Suppressor macrophage treated with lipopolysaccharide for 4 hours (primary cell): ENCODE results near the gene MATN1.

ENCODE experiments used
- DNase-seq: peaks from one replicate; pipeline ENCODE4 v3.0.0-alpha.2; 2020

MATN1 gene

DNA sequence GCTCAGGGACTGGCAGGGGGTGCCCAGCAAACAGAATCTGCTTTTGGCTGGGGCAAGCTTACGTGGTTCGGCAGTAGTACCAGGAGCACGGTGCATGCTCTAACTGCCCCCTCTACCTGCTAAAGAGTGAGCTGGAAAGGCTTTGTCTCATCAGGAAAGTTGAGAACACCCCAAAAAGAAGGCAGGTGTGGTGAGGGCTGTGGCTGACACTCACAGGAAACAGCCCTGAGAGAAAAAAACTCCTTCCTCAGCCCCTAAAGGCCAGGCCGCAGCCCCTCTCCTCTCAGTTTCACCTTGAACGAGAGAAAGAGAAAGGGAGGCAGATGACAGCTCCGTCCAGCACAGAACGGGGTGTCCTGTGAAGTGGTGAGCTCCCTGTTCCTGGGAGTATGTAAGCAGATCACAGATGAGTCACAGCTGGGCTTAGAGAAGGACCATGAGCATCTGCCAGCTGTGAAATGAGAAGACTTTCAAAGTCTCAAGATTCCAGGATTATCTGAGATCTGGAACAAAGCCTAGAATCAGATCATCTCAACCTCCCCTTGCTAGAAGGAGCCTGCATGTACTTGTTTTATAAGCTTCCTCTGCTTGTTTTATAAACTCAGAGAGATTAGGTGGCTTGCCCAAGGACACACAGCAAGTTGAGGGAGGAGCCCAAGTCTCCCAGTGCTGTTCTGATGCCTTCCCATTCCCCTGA is 20.8 kb upstream of the MATN1 start:
- DNase-seq: peak; percentile 54

DNA sequence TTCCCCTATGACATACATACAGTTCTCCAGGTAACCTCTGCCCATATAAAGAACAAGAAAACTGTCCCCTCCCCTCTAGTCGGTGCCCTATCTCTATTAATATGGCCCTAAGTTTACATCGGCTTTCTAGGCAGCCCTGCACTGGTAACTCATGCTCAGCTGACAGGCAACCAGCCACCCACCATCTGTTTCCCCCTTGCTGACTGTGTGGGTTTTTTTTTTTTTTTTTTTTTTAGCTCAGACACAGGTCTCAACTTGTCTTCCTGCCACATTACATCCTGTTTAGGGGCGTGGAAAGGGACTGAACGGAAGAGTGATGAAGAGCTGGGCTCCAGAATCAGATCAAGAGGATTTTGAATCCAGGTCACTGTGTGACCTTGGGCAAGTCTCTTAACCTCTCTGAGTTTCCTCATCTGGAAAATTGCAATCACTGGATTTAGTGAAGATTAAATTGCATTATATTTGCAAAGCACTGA is 20.2 kb upstream of the MATN1 start:
- peak; percentile 81 for DNase-seq

DNA sequence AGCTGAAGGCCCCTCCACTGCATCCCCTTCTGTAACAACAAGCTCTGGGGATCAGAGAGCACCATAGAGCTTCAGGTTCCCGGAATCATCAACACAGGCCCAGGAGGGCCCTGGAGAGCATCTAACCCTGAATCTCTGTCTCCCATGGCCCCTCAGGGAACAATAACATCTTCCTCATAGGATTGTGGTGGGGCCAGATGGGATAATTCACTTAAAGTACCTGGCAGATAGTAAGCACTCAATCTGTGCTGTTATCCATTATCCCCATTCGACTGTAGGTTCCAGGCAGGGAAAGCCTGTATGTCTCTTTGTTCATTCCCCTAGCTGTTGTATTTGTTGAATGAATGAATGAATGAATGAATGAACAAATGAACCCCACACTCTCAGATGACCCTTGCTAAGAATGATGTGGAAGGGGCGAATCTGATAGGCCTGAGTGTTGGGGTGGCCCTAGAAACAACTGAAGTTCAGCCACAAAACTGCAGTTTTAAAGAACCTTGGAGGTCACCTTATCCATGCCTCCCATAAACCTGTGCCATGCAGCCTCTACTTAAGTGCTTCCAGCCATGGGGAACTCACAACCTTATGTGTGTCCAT is 19.7 kb upstream of the MATN1 start:
- no peak for DNase-seq

DNA sequence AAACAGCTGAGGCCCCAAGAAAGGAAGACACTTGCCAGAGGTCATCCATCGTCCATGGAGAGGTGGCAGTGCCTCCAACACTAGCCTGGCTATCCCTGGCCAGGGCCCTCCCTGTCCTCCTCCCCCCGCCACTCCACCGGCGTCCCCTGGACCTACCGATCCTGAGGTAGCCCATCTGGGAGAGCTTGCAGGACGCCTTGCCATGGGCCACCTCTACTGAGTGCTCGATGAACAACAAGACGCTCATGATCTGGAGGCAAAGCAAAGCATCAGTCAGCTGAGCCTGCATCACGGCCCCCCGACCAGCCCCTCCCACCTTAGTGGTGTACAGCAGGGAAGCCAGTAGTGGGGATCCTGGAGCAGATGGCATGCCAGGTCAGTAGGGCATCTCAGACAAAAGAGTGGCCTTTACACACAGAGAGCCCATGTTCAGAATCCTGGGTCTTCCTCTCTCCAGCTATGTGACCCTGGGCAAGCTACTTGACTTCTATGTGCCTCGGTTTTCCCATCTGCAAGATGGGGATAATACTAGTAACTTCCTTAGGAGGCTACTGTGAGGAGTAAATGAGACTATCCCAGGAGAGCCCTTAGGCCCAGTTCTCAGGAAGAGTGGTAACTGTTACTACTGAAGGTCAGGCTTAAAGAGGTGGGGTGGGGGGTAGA is 19.0 kb upstream of the MATN1 start:
- no peak for DNase-seq

DNA sequence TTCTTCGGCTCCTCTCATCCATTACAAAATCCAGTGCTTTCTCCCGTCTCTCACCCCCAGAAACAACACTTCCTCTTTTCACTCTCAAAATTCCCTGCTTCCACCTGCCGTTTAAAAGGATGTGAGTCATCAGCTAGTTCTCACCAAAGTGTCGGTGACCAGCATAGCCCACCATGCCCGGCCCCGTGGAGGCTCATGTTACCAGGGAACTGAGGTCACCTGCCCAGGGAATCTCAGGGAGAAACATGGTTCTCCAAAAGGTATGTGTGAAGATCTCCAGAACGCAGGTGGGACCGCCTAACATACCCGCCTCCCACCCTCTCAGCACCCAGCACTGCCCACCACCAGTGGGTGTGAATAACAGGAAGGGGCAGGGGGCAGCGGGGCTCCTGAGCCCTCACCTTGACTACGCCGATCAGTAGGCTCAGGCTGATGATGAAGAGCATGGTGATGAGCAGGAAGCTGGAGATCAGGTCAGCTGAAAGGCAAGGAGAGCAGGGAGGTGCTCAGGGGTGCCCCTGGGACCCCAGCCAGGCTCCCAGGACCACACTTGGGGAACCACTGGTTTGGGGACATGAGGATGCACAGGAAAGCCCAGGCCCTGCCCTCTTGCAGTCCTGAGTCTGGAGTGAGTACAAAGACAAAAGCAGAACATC is 18.0 kb upstream of the MATN1 start:
- peak; percentile 65 for DNase-seq

DNA sequence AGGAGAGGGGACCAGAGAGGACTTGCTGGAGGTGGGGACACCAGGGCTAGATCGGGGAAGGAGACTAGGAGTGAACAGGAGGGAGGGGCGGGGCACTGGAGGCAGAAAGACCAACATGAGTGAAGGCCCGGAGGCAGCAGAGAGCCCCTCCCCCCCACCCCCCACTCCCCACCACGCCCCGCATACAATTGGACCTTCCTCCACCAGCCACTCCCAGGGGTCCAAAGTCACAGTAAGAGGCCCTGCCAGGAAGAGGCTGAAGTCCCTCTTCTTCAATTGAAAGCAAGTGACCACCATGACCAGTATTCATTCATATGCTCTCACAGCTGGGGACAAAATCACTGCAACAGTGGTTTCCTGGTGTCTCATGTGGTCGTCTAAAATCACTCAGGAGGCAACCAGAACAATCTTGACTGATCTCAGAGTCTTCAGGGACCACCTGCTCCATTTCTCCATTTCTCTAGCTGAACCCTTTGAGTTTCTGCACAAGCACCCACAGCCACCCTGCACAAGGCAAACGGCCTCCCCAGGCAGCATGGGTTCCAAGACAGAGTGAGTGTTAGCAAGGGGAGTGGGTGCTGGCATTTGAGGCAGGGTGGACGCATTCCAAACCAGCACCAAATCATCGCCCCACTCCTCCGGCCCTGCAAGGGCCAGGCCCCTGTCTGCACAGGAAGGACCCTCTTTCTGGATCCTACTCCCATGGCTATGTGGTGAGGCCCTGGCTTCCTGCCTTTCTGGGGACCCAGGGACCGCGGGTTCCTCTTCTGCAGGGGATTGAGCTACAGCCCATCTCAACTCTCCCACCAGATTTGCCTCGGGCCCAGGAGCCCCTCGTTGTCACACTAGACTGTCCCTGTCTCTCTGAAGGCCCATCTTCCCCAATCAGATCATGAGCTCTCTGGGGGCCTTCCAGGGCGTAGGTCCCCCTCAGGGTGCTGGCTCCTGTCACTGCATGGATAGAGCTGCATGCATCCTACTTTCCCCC is 17.2 kb upstream of the MATN1 start:
- DNase-seq: no peak

DNA sequence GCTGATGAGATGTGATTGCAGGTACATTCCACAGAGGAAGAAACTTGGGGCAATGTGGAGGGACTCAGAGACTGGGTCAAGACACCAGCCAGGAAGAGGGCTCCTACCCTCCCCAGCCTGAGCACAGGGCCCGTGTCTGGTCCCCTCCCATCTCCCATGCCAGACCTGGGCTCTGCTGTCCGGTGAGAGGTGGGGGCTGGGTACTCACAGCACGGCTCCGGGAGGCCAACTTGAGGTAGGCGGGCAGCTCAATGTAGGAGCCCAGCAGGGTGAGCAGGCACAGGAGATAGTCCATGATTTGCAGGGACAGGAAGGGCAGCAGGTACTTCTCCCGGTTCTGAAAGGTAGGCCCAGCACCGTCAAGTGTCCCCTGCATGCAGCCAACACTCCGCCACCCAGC is 16.2 kb upstream of the MATN1 start:
- DNase-seq: no peak

DNA sequence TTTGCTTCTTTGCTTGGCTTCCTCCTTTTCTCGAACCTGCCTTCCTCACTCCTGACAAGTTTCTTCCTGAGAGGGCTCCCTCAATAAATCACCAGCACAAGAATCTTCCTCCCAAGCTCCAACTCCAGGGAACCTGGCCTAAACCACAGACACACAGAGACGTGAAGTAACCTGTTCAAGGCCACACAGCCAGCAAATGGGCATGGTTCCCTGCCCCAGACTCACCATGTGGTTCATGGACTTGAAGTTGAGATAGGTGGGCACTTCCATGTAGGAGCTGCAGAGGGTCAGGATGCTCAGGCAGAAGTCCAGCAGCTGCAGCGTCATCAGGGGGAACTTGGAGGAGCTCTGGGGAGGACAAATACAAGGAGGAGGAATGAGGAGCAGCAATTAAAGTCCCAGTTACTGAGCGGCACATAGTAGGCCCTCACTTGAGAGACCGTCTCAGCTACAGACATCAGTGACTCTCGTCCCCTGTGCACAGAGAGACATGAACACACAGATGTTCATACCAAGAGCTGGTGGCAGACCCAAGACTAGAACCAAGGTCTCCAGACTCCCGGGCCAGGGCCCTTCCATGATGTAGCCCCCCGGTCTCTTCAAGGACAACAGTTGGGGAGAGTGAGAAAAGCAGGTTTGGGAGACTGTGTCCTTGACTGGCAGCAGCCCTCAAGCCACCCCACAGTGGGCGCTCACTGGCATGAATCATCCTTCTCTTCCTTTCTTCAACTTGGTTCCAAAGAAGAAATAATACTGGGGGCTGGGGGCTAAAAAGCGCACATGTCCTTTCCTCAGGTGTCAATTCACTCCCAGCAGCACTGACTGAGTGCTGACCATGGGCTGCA is 15.6 kb upstream of the MATN1 start:
- no peak for DNase-seq

DNA sequence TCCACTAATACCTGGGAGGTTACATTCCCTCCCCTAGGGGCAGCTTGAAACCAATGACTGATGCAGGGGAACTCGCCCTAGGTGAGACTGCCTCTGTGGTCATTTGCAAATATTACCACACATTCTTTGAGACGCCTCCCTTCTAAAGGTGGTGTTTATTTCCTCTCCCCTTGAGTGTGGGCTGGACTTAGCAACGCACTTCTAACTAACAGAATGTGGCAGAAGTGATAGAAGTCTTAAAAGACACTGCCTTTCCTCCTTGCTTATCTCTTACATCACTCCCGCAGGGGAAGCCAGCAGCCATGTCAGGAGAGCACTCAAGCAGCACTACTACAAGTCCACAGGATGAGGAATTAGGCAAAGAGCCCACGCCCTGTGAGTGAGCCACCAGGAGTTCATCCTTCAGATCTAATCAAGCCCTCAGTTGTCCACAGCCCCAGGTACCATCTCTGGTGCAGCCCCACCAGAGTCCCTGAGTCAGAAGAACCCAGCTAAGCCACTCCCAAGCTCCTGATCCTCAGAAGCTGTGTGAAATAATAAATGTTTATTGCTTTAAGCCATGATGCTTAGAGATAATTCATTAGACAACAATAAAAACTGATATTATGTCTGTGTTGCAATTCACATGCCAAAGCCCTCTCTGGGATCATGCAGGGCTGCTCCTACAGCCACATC is 14.8 kb upstream of the MATN1 start:
- DNase-seq: no peak

DNA sequence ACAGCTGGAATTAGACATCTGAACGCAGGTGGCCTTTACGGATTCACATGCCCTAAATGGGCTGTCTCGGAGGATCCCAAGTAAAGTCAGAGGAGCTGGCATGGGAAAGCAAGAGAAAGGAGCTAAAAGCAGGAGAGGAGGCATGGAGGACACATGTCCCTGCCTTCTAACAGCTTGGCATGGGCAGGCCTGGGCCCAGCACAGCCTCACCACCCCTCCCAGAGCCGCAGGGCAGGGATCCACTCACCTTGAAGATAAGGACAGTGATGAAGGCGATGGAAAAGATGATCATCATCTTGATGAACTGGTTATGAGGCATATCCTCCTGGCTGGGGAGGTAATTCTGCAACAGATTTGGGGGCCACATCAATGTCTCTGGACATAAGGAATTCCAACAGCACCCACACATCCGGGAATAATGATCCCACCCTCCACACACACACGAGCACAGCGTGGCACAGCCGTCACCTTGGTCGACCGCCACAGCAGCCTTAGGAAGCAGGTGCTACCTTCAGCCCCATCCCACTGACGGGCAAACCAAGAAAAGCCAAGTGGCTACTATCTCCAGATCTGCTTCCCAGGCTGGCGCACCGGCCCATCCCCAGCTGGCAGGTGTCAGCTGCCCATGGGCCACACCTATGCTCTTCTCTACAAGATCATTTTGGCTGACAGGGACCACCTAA is 14.1 kb upstream of the MATN1 start:
- no peak for DNase-seq

DNA sequence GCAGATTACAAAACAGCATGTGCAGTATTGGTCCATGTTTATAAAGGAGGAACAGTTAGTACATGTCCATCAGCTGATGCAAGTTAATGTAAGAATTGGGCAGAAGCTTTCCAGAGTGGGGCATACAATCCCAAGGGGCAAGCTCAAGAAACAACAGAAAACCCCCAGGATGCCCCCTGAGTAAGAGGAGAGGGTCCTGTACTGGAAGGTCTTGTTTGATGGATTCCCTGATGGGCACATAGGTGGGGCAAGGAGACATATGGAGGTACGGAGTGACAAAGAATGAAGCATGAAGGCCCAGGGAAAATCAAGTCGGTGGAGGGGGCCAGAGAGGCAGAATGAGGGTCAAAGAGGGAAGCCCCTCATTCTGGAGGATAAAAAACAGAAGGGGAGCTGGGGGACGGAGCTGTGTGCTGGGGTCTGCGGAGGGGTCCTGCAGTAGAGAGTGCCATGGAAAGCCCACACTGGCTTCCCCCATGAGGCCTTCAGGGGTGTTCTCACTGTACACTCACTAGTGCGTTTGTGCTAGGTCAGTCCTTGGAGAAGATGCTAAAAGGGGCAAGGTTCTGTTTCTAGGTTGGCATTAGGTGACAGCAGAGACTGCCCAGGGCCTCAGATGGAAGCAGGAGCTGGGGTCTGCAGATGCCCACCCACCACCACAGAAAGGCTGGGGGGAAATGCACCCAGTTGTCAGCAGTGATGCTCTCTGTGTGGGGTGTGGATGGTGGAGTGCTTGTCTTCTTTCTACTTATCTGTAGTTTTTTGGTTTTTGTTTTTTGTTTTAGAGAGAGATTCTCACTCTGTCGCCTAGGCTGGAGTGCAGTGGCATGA is 12.5 kb upstream of the MATN1 start:
- no peak for DNase-seq

DNA sequence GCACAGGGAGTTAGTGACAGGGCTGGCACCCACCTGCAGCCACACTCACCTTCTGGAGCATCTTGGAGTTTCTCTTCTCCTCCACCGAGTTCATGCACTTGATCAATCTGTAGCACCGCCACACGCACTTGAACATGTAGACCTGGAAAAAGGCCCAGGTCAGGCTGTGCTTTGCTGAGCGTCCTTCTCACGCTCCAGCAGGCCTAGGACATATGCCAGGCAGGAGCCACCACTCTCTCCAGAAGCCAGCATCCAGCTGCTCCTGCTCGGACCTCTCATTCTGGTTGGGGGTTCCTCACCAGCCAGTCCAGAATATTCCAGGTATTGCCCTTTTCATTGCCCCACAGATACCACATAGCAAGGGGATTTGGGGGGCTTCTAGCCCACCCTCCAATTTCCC is 11.7 kb upstream of the MATN1 start:
- no peak for DNase-seq

DNA sequence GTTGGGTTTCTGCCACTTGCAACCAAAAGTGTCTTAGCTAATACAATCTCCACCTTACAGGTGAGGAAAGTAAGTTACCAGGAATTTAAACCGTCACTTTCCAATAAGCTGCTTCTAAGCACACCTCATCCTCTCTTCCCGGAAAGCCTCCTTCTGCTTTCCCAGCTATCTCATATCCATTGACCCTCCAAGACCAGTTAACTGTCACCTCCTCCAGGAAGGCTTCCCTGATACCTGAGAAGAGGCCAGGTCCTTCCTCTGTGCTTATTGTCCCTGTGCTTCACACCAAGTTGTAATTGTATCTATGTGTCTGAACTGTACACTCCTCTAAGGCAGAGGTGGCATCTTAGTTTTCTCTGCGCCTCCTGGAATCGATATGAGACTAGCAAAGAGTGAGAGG is 11.2 kb upstream of the MATN1 start:
- no peak for DNase-seq

DNA sequence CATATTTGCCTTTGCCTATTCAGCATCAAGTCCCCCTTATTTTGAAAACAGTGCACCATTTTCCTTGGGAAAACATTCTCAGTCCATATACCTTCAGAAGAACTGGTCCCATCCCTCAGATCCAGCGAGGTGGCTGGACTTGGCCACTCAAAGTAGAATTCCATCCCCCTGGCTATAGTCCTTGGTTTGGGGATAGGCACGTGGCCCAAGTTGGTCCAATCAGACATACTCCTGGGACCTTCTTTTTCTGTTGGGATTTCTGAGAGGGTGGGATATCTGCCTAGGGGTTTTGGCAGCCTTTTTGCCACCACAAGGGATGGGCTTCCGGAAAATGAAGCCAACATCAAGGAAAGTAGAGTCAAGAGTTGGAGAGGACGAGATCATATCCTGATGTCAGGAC is 10.7 kb upstream of the MATN1 start:
- DNase-seq: no peak

DNA sequence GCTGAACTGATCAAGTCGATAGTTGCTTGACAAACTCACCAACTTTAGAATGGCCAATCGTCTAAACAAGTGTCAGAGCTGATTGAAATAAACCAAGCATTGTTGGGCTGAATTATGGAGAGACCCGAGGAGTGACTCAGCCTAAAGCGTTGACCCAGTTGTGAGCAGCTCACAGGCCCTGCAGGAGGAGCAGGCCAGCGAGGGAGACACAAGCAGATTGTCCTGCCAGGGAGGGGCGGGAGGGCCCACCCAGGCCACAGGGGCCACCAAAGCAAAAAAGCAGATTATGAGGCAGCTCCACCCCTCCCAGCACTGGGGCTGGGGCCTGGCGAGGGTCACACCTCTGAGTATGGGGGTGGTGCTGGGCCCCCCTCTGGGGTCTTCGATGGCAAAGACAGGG is 10.1 kb upstream of the MATN1 start:
- DNase-seq: no peak

DNA sequence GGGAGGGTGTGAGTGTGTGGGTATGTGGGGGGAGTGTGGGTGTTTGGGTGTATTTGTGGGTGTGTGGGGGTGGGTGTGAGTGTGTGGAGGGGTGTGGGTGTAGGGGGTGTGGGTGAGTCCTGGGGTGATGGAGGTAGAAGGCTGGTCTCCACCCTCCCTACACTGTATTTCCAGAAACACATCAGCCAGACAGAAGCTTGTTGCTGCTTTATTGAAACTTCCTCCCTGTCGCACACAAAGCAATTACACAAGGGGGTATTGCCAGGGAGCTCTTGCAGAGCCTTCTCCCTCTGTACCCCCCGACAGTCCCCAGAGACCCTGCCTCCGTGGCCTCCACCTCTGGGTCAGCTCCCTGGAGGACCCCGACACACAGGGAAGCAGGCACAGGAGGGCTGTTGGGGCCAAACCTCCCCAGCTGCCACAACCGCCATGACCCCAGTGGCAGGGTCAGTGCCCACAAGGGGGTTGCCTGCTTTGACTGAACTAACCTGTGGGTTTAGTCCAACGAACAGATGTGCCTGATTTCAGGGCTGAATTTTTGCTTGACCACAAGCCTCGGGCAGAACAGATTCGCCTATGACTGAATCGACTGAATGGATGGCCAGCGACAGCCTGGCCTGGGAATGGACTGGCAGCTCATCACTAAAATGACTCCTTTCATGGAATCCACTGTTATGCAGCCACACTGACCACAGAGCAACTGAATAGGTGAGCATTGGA is 9.1 kb upstream of the MATN1 start:
- no peak for DNase-seq

DNA sequence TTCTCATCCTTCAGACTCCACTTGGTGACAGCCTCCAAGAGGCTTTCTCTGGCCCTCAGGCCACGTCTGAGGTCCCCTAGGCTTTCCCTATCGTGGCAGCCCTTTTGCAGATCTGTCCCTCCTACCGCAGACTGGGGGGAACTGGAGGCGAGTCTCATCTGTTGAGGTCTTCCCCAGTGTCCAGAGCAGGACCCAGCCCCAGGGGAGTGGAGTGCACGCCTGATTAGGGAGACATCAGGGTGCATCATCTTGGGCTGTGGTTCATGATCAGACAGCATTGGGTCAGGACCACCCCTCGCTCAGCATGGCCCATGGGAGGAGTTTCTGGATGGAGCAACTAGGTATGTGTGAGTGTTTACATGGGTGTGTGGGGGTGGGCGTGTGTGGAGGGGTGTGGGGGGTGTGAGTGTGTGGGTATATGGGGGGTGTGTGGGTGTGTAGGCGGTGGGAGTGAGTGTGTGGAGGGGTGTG is 8.5 kb upstream of the MATN1 start:
- no peak for DNase-seq

DNA sequence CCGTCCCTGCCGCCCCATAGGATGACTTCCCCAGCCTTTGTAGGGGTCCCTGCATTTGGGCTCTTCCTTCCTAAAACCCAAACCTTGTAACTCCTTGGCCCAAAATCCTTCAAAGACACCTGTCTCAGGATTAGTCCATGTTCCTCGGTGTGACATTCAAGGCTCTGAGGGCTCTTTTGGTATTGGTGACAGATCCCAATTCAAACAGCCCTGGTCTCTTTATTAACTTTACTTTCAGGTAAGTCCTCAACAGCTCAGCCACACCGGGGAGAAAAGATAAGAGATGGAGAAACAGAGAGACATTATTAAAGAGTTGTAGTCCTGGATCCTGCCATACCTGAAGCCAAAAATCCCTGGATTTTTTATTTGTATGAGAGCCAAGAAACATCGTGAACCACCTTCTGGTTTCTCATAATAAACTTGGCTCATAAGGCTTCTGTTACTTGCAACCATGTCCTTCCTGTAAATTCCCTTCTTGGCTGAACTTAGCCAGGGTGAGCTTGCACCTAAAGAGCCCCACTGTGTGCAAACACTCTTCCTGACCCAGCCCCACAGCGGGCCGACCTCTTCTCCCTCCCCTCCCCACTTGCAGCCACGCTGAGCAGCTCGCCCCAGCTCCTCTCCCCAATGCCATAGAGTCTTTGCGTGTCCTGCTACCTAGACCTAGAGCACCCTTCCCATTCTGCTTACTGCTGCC is 7.9 kb upstream of the MATN1 start:
- no peak for DNase-seq
